HG03280 (cell line): ENCODE results near the gene CYP27B1.
A peak's percentile ranks its signal among the peaks of the same experiment; 100 is the strongest.

ENCODE experiments used
- ATAC-seq: cut with Tn5 transposase; IDR thresholded peaks from one replicate; pipeline ENCODE4 v1.9.1; 2021; ENCODE audit warnings: mild to moderate bottlenecking, moderate library complexity; ENCODE audit not compliant: unreplicated experiment

CYP27B1 gene

GRCh38 chr12:57752668-57753000, 14.2 kb downstream of the CYP27B1 start:
- no peak for ATAC-seq

GRCh38 chr12:57751788-57752667, 14.8 kb downstream of the CYP27B1 start, which contains the start of gene CDK4:
Gene CDK4 (minus strand): TSS chr12:57752310. CDS start chr12:57751717, 593 bp downstream.
- ATAC-seq = peak; percentile 72

- ATAC-seq = no peak
Measured at GRCh38 chr12:57751432-57751787, 15.5 kb downstream of the CYP27B1 start.

- ATAC-seq = no peak
Measured at GRCh38 chr12:57750561-57751431, 16.1 kb downstream of the CYP27B1 start.

GRCh38 chr12:57749061-57749460, 17.8 kb downstream of the CYP27B1 start:
- ATAC-seq = no peak

GRCh38 chr12:57746025-57746424, 20.9 kb downstream of the CYP27B1 start:
- ATAC-seq = no peak

GRCh38 chr12:57745485-57745881, 21.4 kb downstream of the CYP27B1 start:
- no peak for ATAC-seq

GRCh38 chr12:57744777-57745484, 21.9 kb downstream of the CYP27B1 start, which contains the start of gene TSPAN31:
Gene TSPAN31 (plus strand): TSS chr12:57745039. CDS start chr12:57745155, 116 bp downstream.
- ATAC-seq = peak; percentile 90

GRCh38 chr12:57744194-57744776, 22.6 kb downstream of the CYP27B1 start:
- ATAC-seq = peak; percentile 36

- no peak for ATAC-seq
Measured at GRCh38 chr12:57743769-57744168, 23.1 kb downstream of the CYP27B1 start.

GRCh38 chr12:57741844-57742738, 24.8 kb downstream of the CYP27B1 start:
- peak; percentile 55 for ATAC-seq

GRCh38 chr12:57741413-57741789, 25.5 kb downstream of the CYP27B1 start:
- no peak for ATAC-seq

- ATAC-seq = peak; percentile 47
Measured at GRCh38 chr12:57740656-57741412, 26.0 kb downstream of the CYP27B1 start.

GRCh38 chr12:57739914-57740538, 26.9 kb downstream of the CYP27B1 start:
- ATAC-seq = no peak

GRCh38 chr12:57739387-57739786, 27.5 kb downstream of the CYP27B1 start:
- no peak for ATAC-seq

GRCh38 chr12:57738661-57739237, 28.1 kb downstream of the CYP27B1 start, which contains the start of gene AGAP2:
Gene AGAP2 (minus strand): TSS chr12:57738742. CDS start chr12:57738246, 496 bp downstream.
- no peak for ATAC-seq

GRCh38 chr12:57737467-57738460, 29.1 kb downstream of the CYP27B1 start:
- no peak for ATAC-seq
